Neural progenitor cell (in vitro differentiated cells): ENCODE measurements around the gene CTSE. TPM values are rescaled to one million over a fixed set of nuclear protein-coding genes. Genes with fewer than 3 reads are reported as not detected.

ENCODE experiments used
- DNase-seq: peaks from one replicate; pipeline ENCODE4 v3.0.0-alpha.2; 2016; ENCODE audit warnings: low spot score
- H2AFZ ChIP-seq: fragments of 200-600 bp; sonication (generic); replicated peaks from 2 replicates; pipeline ENCODE4 v1.6.1; 2016; ENCODE audit warnings: antibody characterized with exemption
- H3F3A ChIP-seq: fragments of 200-600 bp; sonication (generic); 2 replicates; pipeline ENCODE4 v1.6.1; 2016; ENCODE audit warnings: antibody characterized with exemption, low read depth
- H3K27ac ChIP-seq: fragments of 200-600 bp; sonication (generic); 2 replicates; pipeline ENCODE4 v1.5.1; 2016; ENCODE audit warnings: mild to moderate bottlenecking
- H3K27me3 ChIP-seq: fragments of 200-600 bp; sonication (generic); 2 replicates; pipeline ENCODE4 v1.6.1; 2016; ENCODE audit warnings: mild to moderate bottlenecking, moderate library complexity
- H3K36me3 ChIP-seq: fragments of 200-600 bp; sonication (generic); 2 replicates; pipeline ENCODE4 v1.5.1; 2016
- H3K4me1 ChIP-seq: fragments of 200-600 bp; sonication (generic); 2 replicates; pipeline ENCODE4 v1.6.1; 2016; ENCODE audit warnings: mixed run types
- H3K4me2 ChIP-seq: fragments of 200-600 bp; sonication (generic); 2 replicates; pipeline ENCODE4 v1.6.1; 2016
- H3K4me3 ChIP-seq: fragments of 200-600 bp; sonication (generic); 2 replicates; pipeline ENCODE4 v1.5.1; 2016
- H3K79me2 ChIP-seq: fragments of 200-600 bp; sonication (generic); 2 replicates; pipeline ENCODE4 v1.6.1; 2016; ENCODE audit warnings: low read depth
- H3K9ac ChIP-seq: fragments of 200-600 bp; sonication (generic); 2 replicates; pipeline ENCODE4 v1.6.1; 2016
- H3K9me3 ChIP-seq: fragments of 200-600 bp; sonication (generic); 2 replicates; pipeline ENCODE4 v1.5.1; 2016; ENCODE audit warnings: low read depth
- H4K20me1 ChIP-seq: fragments of 200-600 bp; sonication (generic); 2 replicates; pipeline ENCODE4 v1.6.1; 2016; ENCODE audit warnings: low read depth
- H3K27ac Mint-ChIP-seq: 3 replicates; pipeline ENCODE4 v1.8.0; 2021; ENCODE audit warnings: mixed read lengths
- H3K27me3 Mint-ChIP-seq: 2 replicates; pipeline ENCODE4 v1.8.0; 2022; ENCODE audit warnings: low read depth, mild to moderate bottlenecking, inconsistent platforms, moderate library complexity, mixed read lengths; ENCODE audit not compliant: insufficient read depth
- H3K36me3 Mint-ChIP-seq: 3 replicates; pipeline ENCODE4 v1.8.0; 2021; ENCODE audit warnings: mixed read lengths
- H3K4me1 Mint-ChIP-seq: 3 replicates; pipeline ENCODE4 v1.8.0; 2021; ENCODE audit warnings: mixed read lengths
- H3K4me3 Mint-ChIP-seq: 3 replicates; pipeline ENCODE4 v1.8.0; 2021; ENCODE audit warnings: mild to moderate bottlenecking, moderate library complexity, mixed read lengths
- H3K9me3 Mint-ChIP-seq: 3 replicates; pipeline ENCODE4 v1.8.0; 2020; ENCODE audit warnings: mixed read lengths
- EZH2 ChIP-seq: fragments of 200-600 bp; sonication (generic); IDR thresholded peaks from 2 replicates; pipeline ENCODE4 v1.6.1; 2017; ENCODE audit warnings: antibody characterized with exemption, mild to moderate bottlenecking, moderate library complexity
- EZH2phosphoT487 ChIP-seq: fragments of 200-600 bp; sonication (generic); IDR thresholded peaks from 2 replicates; pipeline ENCODE4 v1.6.1; 2017; ENCODE audit warnings: antibody characterized with exemption
- total RNA-seq: library from RNA; depleted of rRNA; stranded (reverse); fragments of >200 nt; gene quantifications from 2 replicates; pipeline ENCODE4 v1.2.3, GENCODE V29; 2015; ENCODE audit warnings: low replicate concordance
- TF ChIP-seq, protein P1 (sequence below): fragments of 200-600 bp; sonication (generic); IDR thresholded peaks from 2 replicates; pipeline ENCODE4 v1.5.1; 2017; ENCODE audit warnings: antibody characterized with exemption, mild to moderate bottlenecking

Gene CTSE
- total RNA-seq, 1 donor from 2014 or later: not detected

GRCh38 chr1:206048582-206048981, 24.9 kb upstream of the CTSE start:
- Mint-ChIP-seq H3K36me3 (peaks cover 3% of the 10 kb centered on the region), H3K27ac (no peak overlapping the region), H3K9me3 (peaks cover 14% of the 10 kb centered on the region), H3K4me3 (no peak overlapping the region), H3K4me1 (peaks cover 13% of the 10 kb centered on the region), H3K27me3 (peaks cover 2% of the 10 kb centered on the region)
- H3K9me3 ChIP-seq: peaks cover 6% of the 10 kb centered on the region
- H3K27me3 ChIP-seq: no peaks in the 10 kb centered on the region
- H3K79me2 ChIP-seq: no peaks in the 10 kb centered on the region
- H3K9ac ChIP-seq: no peak overlapping the region
- no peaks in the 10 kb centered on the region for H3K36me3 ChIP-seq
- H3F3A ChIP-seq: no peaks in the 10 kb centered on the region
- H3K4me3 ChIP-seq: no peak overlapping the region
- TF ChIP-seq EZH2: no peak
- TF ChIP-seq, protein P1, sequence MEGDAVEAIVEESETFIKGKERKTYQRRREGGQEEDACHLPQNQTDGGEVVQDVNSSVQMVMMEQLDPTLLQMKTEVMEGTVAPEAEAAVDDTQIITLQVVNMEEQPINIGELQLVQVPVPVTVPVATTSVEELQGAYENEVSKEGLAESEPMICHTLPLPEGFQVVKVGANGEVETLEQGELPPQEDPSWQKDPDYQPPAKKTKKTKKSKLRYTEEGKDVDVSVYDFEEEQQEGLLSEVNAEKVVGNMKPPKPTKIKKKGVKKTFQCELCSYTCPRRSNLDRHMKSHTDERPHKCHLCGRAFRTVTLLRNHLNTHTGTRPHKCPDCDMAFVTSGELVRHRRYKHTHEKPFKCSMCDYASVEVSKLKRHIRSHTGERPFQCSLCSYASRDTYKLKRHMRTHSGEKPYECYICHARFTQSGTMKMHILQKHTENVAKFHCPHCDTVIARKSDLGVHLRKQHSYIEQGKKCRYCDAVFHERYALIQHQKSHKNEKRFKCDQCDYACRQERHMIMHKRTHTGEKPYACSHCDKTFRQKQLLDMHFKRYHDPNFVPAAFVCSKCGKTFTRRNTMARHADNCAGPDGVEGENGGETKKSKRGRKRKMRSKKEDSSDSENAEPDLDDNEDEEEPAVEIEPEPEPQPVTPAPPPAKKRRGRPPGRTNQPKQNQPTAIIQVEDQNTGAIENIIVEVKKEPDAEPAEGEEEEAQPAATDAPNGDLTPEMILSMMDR: no peak
- TF ChIP-seq EZH2phosphoT487: no peak
- H3K4me1 ChIP-seq: peaks cover 4% of the 10 kb centered on the region
- no peak overlapping the region for H3K4me2 ChIP-seq
- H3K27ac ChIP-seq: no peak overlapping the region
- no peak overlapping the region for H2AFZ ChIP-seq
- DNase-seq: peak; percentile 22
- H4K20me1 ChIP-seq: no peaks in the 10 kb centered on the region

- no peaks in the 10 kb centered on the region for H4K20me1 ChIP-seq
- Mint-ChIP-seq H3K4me3 (no peak overlapping the region), H3K9me3 (peaks cover 6% of the 10 kb centered on the region), H3K27me3 (peaks cover 2% of the 10 kb centered on the region), H3K27ac (no peak overlapping the region), H3K36me3 (no peaks in the 10 kb centered on the region), H3K4me1 (peaks cover 10% of the 10 kb centered on the region)
- H3K27me3 ChIP-seq: no peaks in the 10 kb centered on the region
- no peak overlapping the region for H3K4me3 ChIP-seq
- TF ChIP-seq, protein P1: no peak
- no peaks in the 10 kb centered on the region for H3K36me3 ChIP-seq
- DNase-seq: no peak
- no peak overlapping the region for H3K9ac ChIP-seq
- no peak overlapping the region for H3K27ac ChIP-seq
- no peaks in the 10 kb centered on the region for H3K9me3 ChIP-seq
- H3K4me2 ChIP-seq: no peak overlapping the region
- no peaks in the 10 kb centered on the region for H3K79me2 ChIP-seq
- H3F3A ChIP-seq: no peaks in the 10 kb centered on the region
- no peak overlapping the region for H2AFZ ChIP-seq
- H3K4me1 ChIP-seq: peaks cover 4% of the 10 kb centered on the region
These were observed 23.6 kb upstream of the CTSE start for GRCh38 chr1:206047271-206047670.

- H3K4me3 Mint-ChIP-seq: no peak overlapping the region
- no peak overlapping the region for H3K9ac ChIP-seq
- H3K4me1 ChIP-seq: peaks cover 29% of the 10 kb centered on the region
- no peak overlapping the region for H3K4me2 ChIP-seq
- no peak overlapping the region for H3K27ac Mint-ChIP-seq
- no peak overlapping the region for H3K27ac ChIP-seq
- H3K79me2 ChIP-seq: no peaks in the 10 kb centered on the region
- no peaks in the 10 kb centered on the region for H3K9me3 Mint-ChIP-seq
- peak; percentile 16 for DNase-seq
- no peaks in the 10 kb centered on the region for H4K20me1 ChIP-seq
- no peaks in the 10 kb centered on the region for H3K36me3 ChIP-seq
- H3F3A ChIP-seq: no peaks in the 10 kb centered on the region
- H3K27me3 ChIP-seq: no peaks in the 10 kb centered on the region
- peaks cover 43% of the 10 kb centered on the region for H3K4me1 Mint-ChIP-seq
- H3K9me3 ChIP-seq: no peaks in the 10 kb centered on the region
- TF ChIP-seq EZH2: no peak
- TF ChIP-seq EZH2phosphoT487: no peak
- TF ChIP-seq, protein P1: no peak
- H3K27me3 Mint-ChIP-seq: peaks cover 16% of the 10 kb centered on the region
- H3K36me3 Mint-ChIP-seq: no peaks in the 10 kb centered on the region
- no peak overlapping the region for H3K4me3 ChIP-seq
- H2AFZ ChIP-seq: no peak overlapping the region
These were observed 17.9 kb upstream of the CTSE start for GRCh38 chr1:206041640-206042039.

GRCh38 chr1:206040328-206040727, 16.6 kb upstream of the CTSE start:
- Histone ChIP-seq H2AFZ (peak overlapping the region; percentile 78), H4K20me1 (no peaks in the 10 kb centered on the region), H3K9me3 (no peaks in the 10 kb centered on the region), H3K27ac (no peak overlapping the region), H3K4me2 (no peak overlapping the region), H3K36me3 (no peaks in the 10 kb centered on the region), H3K9ac (no peak overlapping the region), H3K27me3 (no peaks in the 10 kb centered on the region), H3K79me2 (no peaks in the 10 kb centered on the region), H3K4me1 (peaks cover 29% of the 10 kb centered on the region), H3F3A (no peaks in the 10 kb centered on the region), H3K4me3 (no peak overlapping the region)
- DNase-seq: no peak
- Mint-ChIP-seq H3K4me1 (peaks cover 50% of the 10 kb centered on the region), H3K27ac (no peak overlapping the region), H3K27me3 (peaks cover 19% of the 10 kb centered on the region), H3K36me3 (no peaks in the 10 kb centered on the region), H3K9me3 (no peaks in the 10 kb centered on the region), H3K4me3 (no peak overlapping the region)
- TF ChIP-seq EZH2phosphoT487: no peak
- no peak for TF ChIP-seq EZH2
- TF ChIP-seq, protein P1: no peak
